KOPT-K1 (cell line): Measurements from ENCODE around the gene EHD4.

Source experiments
- H3K27ac ChIP-seq: fragments of 200-600 bp; sonication (generic); 2 replicates; pipeline ENCODE4 v1.5.1; 2016; ENCODE audit warnings: antibody characterized with exemption, mild to moderate bottlenecking, low read depth, low read length; ENCODE audit not compliant: poor library complexity, severe bottlenecking
- H3K36me3 ChIP-seq: fragments of 200-600 bp; sonication (generic); 2 replicates; pipeline ENCODE4 v1.5.1; 2017; ENCODE audit warnings: antibody characterized with exemption, mild to moderate bottlenecking, low read length, moderate library complexity; ENCODE audit not compliant: insufficient read depth
- H3K9me3 ChIP-seq: fragments of 200-600 bp; sonication (generic); 2 replicates; pipeline ENCODE4 v1.5.1; 2017; ENCODE audit warnings: antibody characterized with exemption, low read length, mild to moderate bottlenecking; ENCODE audit not compliant: insufficient read depth, poor library complexity, severe bottlenecking

The EHD4 gene

DNA sequence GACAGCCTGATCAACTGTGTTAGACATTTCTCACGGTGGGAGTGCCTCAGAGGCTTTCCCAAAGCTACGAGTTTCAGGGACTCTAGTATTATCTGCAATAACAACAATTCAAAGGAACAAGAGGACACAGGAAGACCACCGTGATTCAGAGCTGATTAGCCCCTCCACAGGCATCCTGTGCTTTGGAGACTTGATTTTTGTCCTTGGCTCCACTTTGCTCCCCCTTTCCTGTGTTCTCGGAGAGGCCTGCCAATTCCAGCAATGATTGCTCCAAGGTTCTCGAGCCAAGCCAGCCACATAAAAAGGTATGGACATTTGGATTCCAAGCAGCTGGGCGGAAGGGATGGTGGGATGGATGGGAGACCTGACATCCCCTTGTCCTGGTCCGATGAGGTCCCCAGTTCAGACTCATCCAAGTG, 14.3 kb downstream of the EHD4 start:
- Histone ChIP-seq H3K27ac (no peak overlapping the region), H3K36me3 (no peaks in the 10 kb centered on the region), H3K9me3 (no peaks in the 10 kb centered on the region)

DNA sequence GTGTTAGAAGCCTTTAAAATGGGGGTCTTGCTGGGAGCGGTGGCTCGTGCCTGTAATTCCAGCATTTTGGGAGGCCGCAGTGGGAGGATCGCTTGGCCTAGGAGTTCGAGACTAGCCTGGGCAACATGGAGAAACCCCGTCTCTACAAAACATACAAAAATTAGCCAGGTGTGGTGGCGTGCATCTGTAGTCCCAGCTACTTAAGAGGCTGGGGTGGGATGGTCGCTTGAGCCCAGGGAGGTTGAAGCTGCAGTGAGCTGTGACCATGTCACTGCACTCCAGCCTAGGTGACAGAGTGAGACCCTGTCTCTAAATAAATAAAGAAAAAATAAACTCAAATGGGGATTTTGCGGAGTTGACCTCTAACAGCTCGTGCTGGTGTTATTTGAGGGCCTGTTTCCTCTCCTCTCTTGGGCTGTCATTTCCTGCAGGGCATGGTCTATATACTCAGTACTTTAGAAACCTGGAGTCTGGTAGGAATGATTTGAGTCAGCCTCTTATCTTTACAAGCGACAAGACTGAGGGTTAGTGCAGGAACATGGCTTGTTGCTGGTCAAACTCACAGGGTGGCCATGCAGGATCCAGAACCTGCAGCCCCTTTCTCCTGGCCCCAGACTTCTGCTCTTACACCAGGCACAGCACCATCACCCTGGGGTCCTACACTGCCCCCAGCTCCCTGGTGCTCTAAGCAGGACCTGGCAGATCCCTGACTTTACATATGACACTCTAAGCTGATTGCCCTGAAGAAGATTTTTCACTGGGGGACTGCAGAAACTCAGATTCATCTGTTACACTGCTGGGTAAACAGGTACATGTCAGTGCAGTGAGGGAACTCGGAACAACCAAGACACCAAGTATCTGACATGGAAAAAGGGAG, 15.1 kb downstream of the EHD4 start:
- Histone ChIP-seq H3K9me3 (no peaks in the 10 kb centered on the region), H3K36me3 (no peaks in the 10 kb centered on the region), H3K27ac (no peak overlapping the region)

DNA sequence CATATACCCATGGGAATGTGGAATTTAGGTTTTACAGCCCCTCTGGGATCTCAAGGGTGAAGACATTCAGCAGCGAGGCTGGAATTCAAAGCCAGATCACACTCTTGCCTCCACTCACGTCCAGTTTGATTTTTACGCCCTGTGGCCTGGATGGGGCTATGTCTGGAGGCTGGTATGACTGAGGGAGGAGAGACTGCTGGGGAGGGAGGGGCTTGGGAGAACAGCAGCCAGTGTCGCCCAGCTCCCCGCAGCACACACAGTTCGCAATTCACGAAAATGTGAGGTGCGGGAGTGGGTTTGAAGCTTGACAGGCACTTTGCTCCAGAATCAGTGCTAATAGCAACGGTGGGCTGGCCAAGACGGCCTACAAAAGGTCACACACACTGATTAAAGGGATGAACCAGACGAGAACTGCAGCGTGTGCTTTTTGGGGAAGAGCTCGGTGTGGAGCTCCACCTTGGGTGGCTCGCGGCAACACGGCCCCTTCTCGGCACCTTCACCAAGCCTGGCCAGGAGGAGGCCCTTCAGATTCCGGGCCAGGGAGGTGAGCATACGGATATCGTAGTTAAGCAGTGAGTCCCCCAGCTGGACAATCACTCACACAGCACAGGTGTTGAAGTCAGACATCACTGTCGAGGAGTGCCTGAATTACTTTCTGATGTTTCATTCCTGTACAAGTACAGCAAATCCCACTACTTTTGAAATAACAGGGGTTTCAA, 16.4 kb downstream of the EHD4 start:
- H3K27ac ChIP-seq, result no peak overlapping the region
- H3K36me3 ChIP-seq, result no peaks in the 10 kb centered on the region
- H3K9me3 ChIP-seq, result no peaks in the 10 kb centered on the region

DNA sequence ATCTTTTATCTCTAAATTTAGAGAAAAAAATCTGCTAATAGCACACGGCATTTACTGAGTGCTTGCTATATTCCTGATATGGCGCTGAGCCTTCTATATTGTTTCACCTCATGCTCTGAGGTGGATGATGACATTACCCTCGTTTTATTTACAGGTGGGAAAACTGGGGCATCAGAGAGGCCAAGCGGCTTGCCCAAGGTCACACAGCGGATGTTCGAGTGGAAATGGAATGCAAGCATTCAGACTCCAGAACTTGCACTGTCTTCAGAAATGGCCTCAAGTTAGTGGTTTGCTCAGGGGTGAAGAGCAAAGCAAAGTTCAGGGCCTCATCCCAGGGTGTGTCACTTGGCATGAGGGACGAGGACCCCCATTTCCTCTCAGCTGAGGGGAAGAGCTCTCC, 17.3 kb downstream of the EHD4 start:
- no peak overlapping the region for H3K27ac ChIP-seq
- H3K36me3 ChIP-seq, result no peaks in the 10 kb centered on the region
- H3K9me3 ChIP-seq, result no peaks in the 10 kb centered on the region

DNA sequence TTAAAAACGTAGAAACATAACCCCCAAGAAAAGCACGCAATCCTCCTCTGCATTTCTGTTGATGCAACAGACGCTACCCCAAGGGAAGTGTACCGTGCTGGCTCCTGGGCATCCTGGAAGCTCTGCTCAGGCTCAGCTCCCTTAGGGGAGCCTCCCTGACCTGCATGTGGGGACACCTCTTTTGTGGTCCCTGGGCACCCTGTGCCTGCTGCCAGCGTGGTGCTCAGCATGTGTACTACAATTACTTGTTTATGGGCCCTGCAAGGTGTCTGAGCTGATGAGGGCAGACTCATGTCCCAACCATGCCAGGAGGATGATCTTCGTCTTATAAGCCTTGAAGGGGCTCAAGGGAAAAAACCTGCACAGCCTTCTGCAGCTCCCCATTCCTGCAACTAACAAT, 18.3 kb downstream of the EHD4 start:
- H3K36me3 ChIP-seq, result no peaks in the 10 kb centered on the region
- no peaks in the 10 kb centered on the region for H3K9me3 ChIP-seq
- no peak overlapping the region for H3K27ac ChIP-seq

DNA sequence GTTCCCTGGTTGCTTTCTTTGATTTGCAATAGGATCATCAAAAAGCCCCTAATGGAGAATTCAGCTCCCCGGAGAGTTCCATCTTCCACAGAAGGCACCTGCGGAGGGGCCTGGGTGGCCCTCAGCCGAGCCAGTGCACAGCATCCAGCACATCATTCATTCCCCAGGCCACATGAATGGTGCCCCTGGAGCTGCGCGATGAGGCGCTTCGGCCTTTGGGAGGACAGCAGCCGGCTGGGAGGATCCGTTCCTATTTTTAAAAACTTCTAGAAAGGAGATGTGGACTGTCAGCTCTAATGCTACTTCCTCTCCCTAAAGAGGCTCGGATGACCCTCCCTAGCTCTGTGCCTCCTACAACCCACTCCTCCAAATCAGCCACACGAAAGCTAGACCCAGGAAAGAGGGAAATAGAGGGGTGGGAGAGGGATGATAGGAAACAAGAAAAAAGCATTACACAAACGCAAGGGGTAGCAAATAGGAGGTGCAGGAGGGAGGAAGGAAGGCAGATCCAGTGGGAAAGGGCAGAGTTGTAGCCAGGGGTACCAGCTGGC, 20.3 kb downstream of the EHD4 start:
- Histone ChIP-seq H3K9me3 (no peaks in the 10 kb centered on the region), H3K27ac (no peak overlapping the region)

DNA sequence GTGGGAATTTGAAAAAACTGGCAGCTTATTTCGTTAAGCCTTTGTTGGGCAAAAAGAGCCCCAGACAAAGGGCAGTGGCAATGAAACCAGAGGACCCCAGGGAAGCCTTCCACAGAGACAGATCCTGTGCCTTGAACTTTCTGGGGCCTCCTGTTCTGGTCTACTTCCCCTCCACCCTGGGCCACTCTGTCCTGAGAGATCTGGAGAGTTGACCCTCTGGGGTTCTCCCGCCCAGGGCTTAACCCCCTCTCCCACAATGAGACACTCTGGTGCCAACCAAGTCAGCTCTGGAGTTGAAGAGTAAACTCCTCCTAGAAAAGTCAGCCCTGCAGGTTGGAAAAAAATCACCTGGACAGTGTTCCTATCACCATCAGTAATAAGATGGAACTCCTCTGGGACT, 20.8 kb downstream of the EHD4 start:
- no peaks in the 10 kb centered on the region for H3K36me3 ChIP-seq

More for the DNA sequence above, 20.3 kb downstream of the EHD4 start:
- H3K36me3 ChIP-seq, result no peaks in the 10 kb centered on the region

DNA sequence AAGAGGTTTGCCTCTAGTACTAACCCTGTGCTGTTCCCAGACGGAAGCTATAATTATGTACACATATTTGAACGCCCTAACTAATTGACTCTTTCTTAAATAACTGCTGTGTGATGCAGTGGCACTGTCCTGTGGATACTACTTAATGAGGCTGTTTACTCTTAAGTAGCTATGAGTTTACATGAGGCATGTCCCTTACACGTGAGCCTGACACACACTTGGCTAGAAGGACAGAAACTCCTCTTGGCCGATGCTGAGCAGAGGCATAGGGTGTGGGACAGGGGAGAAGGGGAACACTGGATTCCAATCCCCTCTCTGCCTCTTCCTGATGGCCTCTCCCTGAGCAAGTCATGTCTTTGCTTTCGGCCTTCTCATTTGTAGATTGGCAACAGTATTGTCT, 21.9 kb downstream of the EHD4 start:
- Histone ChIP-seq H3K36me3 (no peaks in the 10 kb centered on the region), H3K9me3 (no peaks in the 10 kb centered on the region), H3K27ac (no peak overlapping the region)

More for the DNA sequence above, 20.8 kb downstream of the EHD4 start:
- no peaks in the 10 kb centered on the region for H3K9me3 ChIP-seq
- no peak overlapping the region for H3K27ac ChIP-seq

DNA sequence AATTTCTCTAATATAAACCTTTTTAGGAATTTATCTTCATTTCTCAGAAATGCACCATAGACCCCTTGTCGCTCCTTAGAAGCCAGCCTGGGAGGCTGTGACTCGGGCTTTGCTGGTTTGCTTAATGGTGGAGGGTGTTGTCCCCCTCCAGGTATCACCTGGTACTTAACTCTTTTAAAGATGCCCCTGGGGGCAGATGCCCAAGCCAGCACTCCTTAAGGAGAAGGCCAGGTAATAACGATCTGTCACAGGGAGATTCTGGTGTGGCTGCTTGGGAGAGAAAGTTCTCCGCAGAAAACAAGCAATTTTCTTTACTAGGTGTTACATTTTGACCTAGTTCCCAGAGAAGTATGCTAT, 22.3 kb downstream of the EHD4 start:
- Histone ChIP-seq H3K36me3 (no peaks in the 10 kb centered on the region), H3K9me3 (no peaks in the 10 kb centered on the region), H3K27ac (no peak overlapping the region)

DNA sequence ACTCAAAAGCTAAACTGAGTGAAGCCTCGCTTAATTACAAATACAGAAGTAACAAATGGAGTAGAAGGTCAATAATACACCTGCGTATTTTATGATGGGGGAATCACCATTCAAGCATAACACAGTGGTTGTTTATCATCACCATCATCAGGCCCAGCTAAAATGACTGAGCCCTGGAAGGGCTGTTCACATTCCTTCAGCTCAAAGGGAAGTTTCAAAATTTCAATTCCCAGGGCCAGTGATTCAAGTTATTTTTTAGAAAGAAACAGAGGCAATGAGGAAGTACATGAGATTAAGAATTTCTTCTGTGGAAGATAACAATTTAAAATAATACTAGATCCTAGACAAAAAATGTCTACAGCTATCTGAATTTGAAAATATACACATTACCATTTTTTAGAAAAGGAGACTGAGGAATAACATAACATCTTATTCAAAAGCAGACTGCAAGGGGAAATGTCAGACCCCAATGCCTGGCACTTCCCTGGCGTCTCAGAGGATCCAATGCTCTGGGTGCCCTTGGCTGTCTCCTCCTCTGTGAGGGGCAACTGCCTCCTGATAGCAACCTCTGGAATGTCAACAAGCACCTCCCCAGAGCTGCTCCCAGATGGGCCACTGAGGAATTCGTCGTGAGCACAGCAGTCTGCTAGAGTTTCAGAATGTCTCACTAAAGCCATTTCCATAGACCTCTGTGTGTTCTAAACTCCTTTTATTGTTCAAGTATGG, 22.8 kb downstream of the EHD4 start:
- Histone ChIP-seq H3K36me3 (no peaks in the 10 kb centered on the region), H3K27ac (no peak overlapping the region), H3K9me3 (no peaks in the 10 kb centered on the region)

DNA sequence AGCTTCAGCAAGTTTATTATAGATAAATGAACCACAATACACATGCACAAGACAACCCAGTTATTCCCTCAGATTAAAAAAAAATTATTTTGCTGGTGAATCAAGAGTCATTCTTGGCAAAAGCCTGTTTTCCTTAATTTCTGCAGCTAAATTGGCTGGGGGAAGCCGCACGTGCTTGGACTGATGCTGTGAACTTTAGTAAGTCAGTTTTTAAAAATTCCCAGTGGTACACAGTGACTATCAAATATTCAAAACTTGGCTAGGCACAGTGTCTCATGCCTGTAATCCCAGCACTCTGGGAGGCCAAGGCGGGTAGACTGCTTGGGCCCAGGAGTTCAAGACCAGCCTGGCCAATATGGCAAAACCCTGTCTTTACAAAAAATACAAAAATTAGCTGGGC, 23.9 kb downstream of the EHD4 start:
- Histone ChIP-seq H3K9me3 (no peaks in the 10 kb centered on the region), H3K27ac (no peak overlapping the region), H3K36me3 (no peaks in the 10 kb centered on the region)

DNA sequence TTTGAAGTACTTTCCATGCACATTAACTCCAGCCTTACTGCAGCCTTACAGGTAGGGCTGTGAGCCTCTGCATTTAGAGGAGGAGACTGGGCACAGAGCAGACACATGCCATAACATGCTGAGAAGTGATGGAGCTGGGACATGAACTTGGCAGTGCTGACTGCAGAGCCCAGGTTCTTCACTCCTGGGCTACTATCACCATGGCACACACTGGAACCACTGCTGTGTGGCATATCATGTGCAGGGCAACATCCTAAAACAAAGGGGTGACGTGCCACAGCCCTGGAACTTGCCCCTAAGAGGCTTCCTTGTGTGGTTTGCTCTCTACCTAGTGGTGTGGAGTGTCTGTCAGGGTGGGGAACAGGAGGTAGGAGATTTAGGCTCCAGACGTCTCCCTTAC, 25.4 kb downstream of the EHD4 start:
- Histone ChIP-seq H3K9me3 (no peaks in the 10 kb centered on the region), H3K27ac (no peak overlapping the region), H3K36me3 (no peaks in the 10 kb centered on the region)

DNA sequence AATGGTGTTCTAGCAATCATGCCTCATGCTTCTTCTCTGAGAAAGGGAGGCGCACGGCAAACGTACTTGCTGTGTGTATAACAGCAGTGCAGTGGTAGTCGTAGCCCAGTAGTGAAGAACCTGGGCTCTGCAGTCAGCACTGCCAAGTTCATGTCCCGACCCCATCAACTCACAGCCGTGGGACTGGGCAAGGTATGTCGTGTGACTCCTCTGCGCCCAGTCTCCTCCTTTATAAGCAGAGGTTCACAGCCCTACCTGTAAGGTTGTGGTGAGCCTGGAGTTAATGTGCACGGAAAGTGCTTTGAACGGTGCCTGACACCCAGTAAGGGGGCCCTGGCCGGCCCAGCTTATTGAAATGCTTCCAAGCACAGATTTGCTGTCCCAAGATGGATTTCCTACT, 26.6 kb downstream of the EHD4 start:
- no peaks in the 10 kb centered on the region for H3K9me3 ChIP-seq
- H3K36me3 ChIP-seq, result no peaks in the 10 kb centered on the region
- H3K27ac ChIP-seq, result no peak overlapping the region

DNA sequence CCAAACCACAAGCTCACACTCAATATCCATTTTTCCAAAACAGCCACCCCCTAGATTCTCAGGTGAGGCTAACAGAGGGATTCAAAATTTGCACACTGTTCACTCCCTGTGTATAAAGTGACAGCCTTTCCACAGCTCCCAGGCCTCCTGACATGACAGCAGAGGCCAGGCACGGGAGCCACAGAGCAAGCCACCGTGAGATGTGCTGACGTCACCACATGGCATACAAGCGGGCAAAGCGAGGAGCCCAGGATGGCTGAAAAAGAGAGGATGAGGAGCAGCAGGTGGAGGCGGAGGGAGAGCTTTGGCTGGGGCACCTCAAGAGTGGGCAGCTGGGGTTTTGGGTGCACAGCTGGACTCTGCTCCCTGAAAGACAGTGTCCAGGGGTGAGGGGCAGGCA, 27.1 kb downstream of the EHD4 start:
- H3K36me3 ChIP-seq, result no peaks in the 10 kb centered on the region
- no peak overlapping the region for H3K27ac ChIP-seq
- H3K9me3 ChIP-seq, result no peaks in the 10 kb centered on the region

DNA sequence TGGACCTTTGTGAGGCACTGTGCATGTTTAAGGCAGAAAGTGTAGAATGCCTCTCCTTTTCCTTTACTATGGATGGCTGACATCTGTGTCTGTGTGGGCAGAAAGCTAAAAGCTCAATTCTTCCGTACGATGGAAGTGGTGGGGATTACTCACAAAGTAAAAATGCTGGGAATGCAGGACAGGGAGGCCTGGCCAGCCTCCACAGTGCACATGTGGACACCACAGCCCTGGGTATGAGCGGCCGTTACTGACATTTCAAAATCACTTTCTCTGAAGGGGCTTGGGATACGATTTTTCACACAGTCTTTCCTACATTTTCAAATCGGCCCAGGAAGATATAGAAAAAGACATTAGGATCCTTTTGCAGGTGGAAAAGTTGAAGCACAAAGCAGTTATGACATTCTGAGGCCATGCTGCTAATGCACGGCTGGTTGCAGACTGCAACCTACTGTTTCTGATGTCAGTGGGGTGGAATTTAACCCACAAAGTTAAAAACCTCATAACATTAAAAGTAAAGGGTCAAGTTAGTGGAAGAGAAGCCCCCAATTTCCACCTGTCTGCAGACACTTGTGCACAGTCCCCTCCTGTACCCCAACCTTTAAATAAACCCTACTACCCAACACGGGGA, 27.9 kb downstream of the EHD4 start:
- Histone ChIP-seq H3K27ac (no peak overlapping the region), H3K36me3 (no peaks in the 10 kb centered on the region), H3K9me3 (no peaks in the 10 kb centered on the region)
